IMR-90 (cell line): ENCODE data around the gene TFAM. TPM values are rescaled to one million over a fixed set of nuclear protein-coding genes. Genes with fewer than 3 reads are reported as not detected.
A peak's percentile ranks its signal among the peaks of the same experiment; 100 is the strongest.

Experiments
- ATAC-seq: fragments of 200-7000 bp; cut with Tn5 transposase; 2 replicates; pipeline ENCODE4 v1.9.1; 2020; ENCODE audit warnings: low read depth, mild to moderate bottlenecking, moderate library complexity
- BruUV-seq: library from RNA; stranded (reverse); fragments of 400-500 nt; replicated peaks from 2 replicates; lab custom pipeline; 2021; lab: Mats Ljungman, UMichigan
- CTCF ChIA-PET: fragments of 300-600 bp; formaldehyde crosslinking; extraction: SDS; loops from one replicate; lab custom pipeline; 2021; ENCODE audit warnings: antibody characterized with exemption; lab: Yijun Ruan, JAX
- POLR2A ChIA-PET: fragments of 300-600 bp; sonication (Branson Sonifier 250); formaldehyde crosslinking; loops from one replicate; lab custom pipeline; 2022; ENCODE audit warnings: antibody characterized with exemption; ENCODE audit not compliant: unreplicated experiment; lab: Charles Lee
- DNase-seq: peaks from one replicate; pipeline ENCODE4 v3.0.0; 2013
- H2AFZ ChIP-seq: replicated peaks from 2 replicates; pipeline ENCODE3; 2013; ENCODE audit warnings: low read length, mild to moderate bottlenecking; ENCODE audit not compliant: poor library complexity
- H2AK5ac ChIP-seq: 2 replicates; pipeline ENCODE4 v1.6.1; 2013; ENCODE audit warnings: low read depth, low read length, inconsistent platforms
- H2AK9ac ChIP-seq: replicated peaks from 2 replicates; pipeline ENCODE3; 2013; ENCODE audit warnings: mild to moderate bottlenecking, low read depth, low read length, moderate library complexity; ENCODE audit not compliant: poor library complexity
- H2BK120ac ChIP-seq: 2 replicates; pipeline ENCODE4 v1.6.1; 2013; ENCODE audit warnings: low read depth, low read length, inconsistent platforms
- H2BK15ac ChIP-seq: 3 replicates; pipeline ENCODE4 v1.6.1; 2013; ENCODE audit warnings: low read depth, low read length, inconsistent platforms
- H2BK20ac ChIP-seq: 2 replicates; pipeline ENCODE4 v1.6.1; 2013; ENCODE audit warnings: low read depth, mild to moderate bottlenecking, inconsistent platforms, low read length, moderate library complexity
- H2BK5ac ChIP-seq: 2 replicates; pipeline ENCODE4 v1.6.1; 2013; ENCODE audit warnings: mild to moderate bottlenecking, low read depth, low read length, inconsistent platforms; ENCODE audit not compliant: poor library complexity, severe bottlenecking
- H3K14ac ChIP-seq: replicated peaks from 2 replicates; pipeline ENCODE4 v1.6.1; 2013; ENCODE audit warnings: low read depth, low read length, inconsistent platforms
- H3K18ac ChIP-seq: 2 replicates; pipeline ENCODE4 v1.6.1; 2013; ENCODE audit warnings: low read depth, low read length, control low read depth
- H3K23ac ChIP-seq: 2 replicates; pipeline ENCODE4 v1.6.1; 2013; ENCODE audit warnings: low read depth, low read length, inconsistent platforms
- H3K27ac ChIP-seq: 2 replicates; pipeline ENCODE4 v1.5.1; 2013; ENCODE audit warnings: mild to moderate bottlenecking, control low read depth, low read length; ENCODE audit not compliant: insufficient read depth
- H3K27me3 ChIP-seq: 2 replicates; pipeline ENCODE4 v1.6.1; 2013; ENCODE audit warnings: low read length; ENCODE audit not compliant: control insufficient read depth, insufficient read depth
- H3K36me3 ChIP-seq: 2 replicates; pipeline ENCODE4 v1.6.1; 2013; ENCODE audit warnings: low read length, mixed read lengths; ENCODE audit not compliant: control insufficient read depth, insufficient read depth
- H3K4ac ChIP-seq: 2 replicates; pipeline ENCODE4 v1.6.1; 2013; ENCODE audit warnings: low read depth, low read length, inconsistent platforms
- H3K4me1 ChIP-seq: 2 replicates; pipeline ENCODE4 v1.6.1; 2013; ENCODE audit warnings: low read length, mixed read lengths; ENCODE audit not compliant: control insufficient read depth, insufficient read depth
- H3K4me2 ChIP-seq: 2 replicates; pipeline ENCODE4 v1.6.1; 2013; ENCODE audit warnings: low read depth, mild to moderate bottlenecking, control low read depth, low read length, moderate library complexity
- H3K4me3 ChIP-seq: 2 replicates; pipeline ENCODE4 v1.5.1; 2013; ENCODE audit warnings: low read depth, mild to moderate bottlenecking, control low read depth, low read length, moderate library complexity; ENCODE audit not compliant: insufficient read depth
- H3K56ac ChIP-seq: 2 replicates; pipeline ENCODE4 v1.6.1; 2013; ENCODE audit warnings: low read length, inconsistent platforms; ENCODE audit not compliant: insufficient read depth; ENCODE audit errors: extremely low read depth
- H3K79me1 ChIP-seq, 2 experiments: 2 replicates each; pipeline ENCODE4 v1.6.1; 2013; ENCODE audit warnings: low read length in 2 of 2, inconsistent platforms in 1 of 2, low read depth in 1 of 2
- H3K9ac ChIP-seq: 2 replicates; pipeline ENCODE4 v1.6.1; 2013; ENCODE audit warnings: low read depth, low read length, control low read depth
- H3K9me1 ChIP-seq: 2 replicates; pipeline ENCODE4 v1.6.1; 2013; ENCODE audit warnings: low read length, inconsistent platforms; ENCODE audit not compliant: insufficient read depth
- H3K9me3 ChIP-seq: 2 replicates; pipeline ENCODE4 v1.6.1; 2013; ENCODE audit warnings: low read length; ENCODE audit not compliant: control insufficient read depth, insufficient read depth
- H4K20me1 ChIP-seq: 2 replicates; pipeline ENCODE4 v1.6.1; 2013; ENCODE audit warnings: low read length, inconsistent platforms; ENCODE audit not compliant: insufficient read depth
- H4K5ac ChIP-seq: 2 replicates; pipeline ENCODE4 v1.6.1; 2013; ENCODE audit warnings: mild to moderate bottlenecking, low read depth, low read length, control low read depth
- H4K8ac ChIP-seq, 2 experiments: 2 replicates each; pipeline ENCODE4 v1.6.1; 2013; ENCODE audit warnings: low read depth in 2 of 2, low read length in 2 of 2, control low read depth in 1 of 2, inconsistent platforms in 1 of 2
- H4K91ac ChIP-seq: 2 replicates; pipeline ENCODE4 v1.6.1; 2013; ENCODE audit warnings: low read depth, low read length, inconsistent platforms; ENCODE audit not compliant: insufficient read depth
- MAFK ChIP-seq: IDR thresholded peaks from 2 replicates; pipeline ENCODE4 v1.6.1; 2012; ENCODE audit warnings: low read depth, low read length, improper control_type of control experiment
- WGBS, 2 experiments: methylation state at CpG; one replicate each; pipeline versions ENCODE4 v1.1.5 to v1.1.7; 2013; ENCODE audit warnings: missing lambda C conversion rate in 2 of 2; ENCODE audit not compliant: insufficient read length in 1 of 2; ENCODE audit errors: extremely low coverage in 2 of 2; 5-methylcytosine and 5-hydroxymethylcytosine counted together
- dilution Hi-C: fragments of 300-500 bp; cut with HindIII; formaldehyde crosslinking; loops from one replicate; pipeline ENCODE4 v1.14.3; 2018; ENCODE audit warnings: low sequenced_read_pairs; ENCODE audit not compliant: unreplicated experiment
- in situ Hi-C: fragments of 300-500 bp; cut with MboI; formaldehyde crosslinking; loops from 3 replicates; pipeline ENCODE4 v1.14.3; 2019; ENCODE audit warnings: low sequenced_read_pairs, inconsistent platforms, mixed read lengths
- intact Hi-C: fragments of 100-400 bp; cut with micrococcal nuclease; formaldehyde crosslinking; loops from 2 replicates; pipeline ENCODE4 v1.10.0; 2022
- polyA plus RNA-seq, 3 experiments: library from polyadenylated mRNA; depleted of rRNA; stranded (reverse); fragments of >200 nt; gene quantifications; 2 replicates each; pipeline ENCODE4 v1.2.3, GENCODE V29; 2012; ENCODE audit warnings: low replicate concordance in 1 of 3
- total RNA-seq: library from RNA; depleted of rRNA; stranded (reverse); fragments of >200 nt; gene quantifications from 2 replicates; pipeline ENCODE4 v1.2.3, GENCODE V29; 2012
- TF ChIP-seq, protein P1 (sequence below): conservative IDR thresholded peaks from 2 replicates; pipeline ENCODE4 v1.5.1; 2012; ENCODE audit warnings: mild to moderate bottlenecking, low read depth, low read length, improper control_type of control experiment

TFAM gene
- total and polyA plus RNA-seq, 2 of the 4 experiments (the other 2 are of a cell fraction), result 7.6 to 16.7 TPM

DNA sequence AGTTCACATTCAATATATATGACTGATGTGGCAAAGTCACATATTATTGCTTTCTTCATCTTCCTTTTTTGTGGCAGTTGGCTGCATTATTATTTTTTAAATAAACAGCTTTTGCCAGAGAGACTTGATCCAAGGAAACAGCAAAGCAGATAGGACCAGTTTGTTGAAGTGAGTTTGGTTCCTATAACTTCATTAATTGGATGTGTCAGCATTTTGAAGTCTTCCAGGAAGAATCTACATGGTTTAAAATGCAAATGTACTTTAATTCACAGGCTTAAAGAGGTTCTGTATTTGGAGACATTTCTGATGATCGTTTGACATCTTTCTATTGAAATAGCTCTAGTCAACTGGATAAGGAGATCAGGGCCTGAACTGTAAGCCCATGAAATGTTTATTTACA, 37.2 kb upstream of the TFAM start:
- Histone ChIP-seq H3K27me3 (no peaks in the 10 kb centered on the region), H3K14ac (no peak overlapping the region)
- no TSS peak for BruUV-seq

More for the DNA sequence above, 37.2 kb upstream of the TFAM start:
- ATAC-seq (no peak), DNase-seq (no peak)
- ChIA-PET POLR2A (no interaction called here), CTCF (no interaction called here)
- H2BK20ac ChIP-seq, result no peak overlapping the region
- TF ChIP-seq, protein P1, sequence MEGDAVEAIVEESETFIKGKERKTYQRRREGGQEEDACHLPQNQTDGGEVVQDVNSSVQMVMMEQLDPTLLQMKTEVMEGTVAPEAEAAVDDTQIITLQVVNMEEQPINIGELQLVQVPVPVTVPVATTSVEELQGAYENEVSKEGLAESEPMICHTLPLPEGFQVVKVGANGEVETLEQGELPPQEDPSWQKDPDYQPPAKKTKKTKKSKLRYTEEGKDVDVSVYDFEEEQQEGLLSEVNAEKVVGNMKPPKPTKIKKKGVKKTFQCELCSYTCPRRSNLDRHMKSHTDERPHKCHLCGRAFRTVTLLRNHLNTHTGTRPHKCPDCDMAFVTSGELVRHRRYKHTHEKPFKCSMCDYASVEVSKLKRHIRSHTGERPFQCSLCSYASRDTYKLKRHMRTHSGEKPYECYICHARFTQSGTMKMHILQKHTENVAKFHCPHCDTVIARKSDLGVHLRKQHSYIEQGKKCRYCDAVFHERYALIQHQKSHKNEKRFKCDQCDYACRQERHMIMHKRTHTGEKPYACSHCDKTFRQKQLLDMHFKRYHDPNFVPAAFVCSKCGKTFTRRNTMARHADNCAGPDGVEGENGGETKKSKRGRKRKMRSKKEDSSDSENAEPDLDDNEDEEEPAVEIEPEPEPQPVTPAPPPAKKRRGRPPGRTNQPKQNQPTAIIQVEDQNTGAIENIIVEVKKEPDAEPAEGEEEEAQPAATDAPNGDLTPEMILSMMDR, result no peak
- TF ChIP-seq MAFK, result peak; percentile 88
- dilution Hi-C loops (no loop called here), intact Hi-C loops (no loop called here), in situ Hi-C loops (no loop called here)
- no peak overlapping the region for H3K4me3 ChIP-seq
- peaks cover 2% of the 10 kb centered on the region; the same call in 1 of the 2 replicates for H3K9me1 ChIP-seq
- no peak overlapping the region for H3K4ac ChIP-seq
- H3K36me3 ChIP-seq, result no peaks in the 10 kb centered on the region
- no peak overlapping the region for H2AK5ac ChIP-seq
- no peak overlapping the region for H2BK15ac ChIP-seq
- H3K79me1 ChIP-seq, result peaks cover 26 to 39% of the 10 kb centered on the region in 2 experiments
- H3K56ac ChIP-seq, result no peak overlapping the region
- H2AK9ac ChIP-seq, result no peak overlapping the region
- H3K9ac ChIP-seq, result no peak overlapping the region
- H4K5ac ChIP-seq, result no peak overlapping the region
- 50% methylated on average over 1 of the region's 1 CpG; no CpG with 5 or more reads in 1 of the 2 experiments for WGBS, 2 experiments
- no peak overlapping the region for H4K8ac ChIP-seq
- H2AFZ ChIP-seq, result no peak overlapping the region
- H2BK5ac ChIP-seq, result no peak overlapping the region
- H3K4me2 ChIP-seq, result no peak overlapping the region
- peaks cover 7% of the 10 kb centered on the region; the same call in 1 of the 2 replicates for H4K20me1 ChIP-seq
- no peak overlapping the region for H3K18ac ChIP-seq
- H3K23ac ChIP-seq, result no peak overlapping the region
- no peak overlapping the region for H4K91ac ChIP-seq
- H2BK120ac ChIP-seq, result no peak overlapping the region
- no peak overlapping the region for H3K27ac ChIP-seq
- peaks cover 3% of the 10 kb centered on the region for H3K4me1 ChIP-seq
- no peaks in the 10 kb centered on the region for H3K9me3 ChIP-seq
